Aorta (tissue), 5 donors: Measurements from ENCODE around the gene PFN2. TPM values are rescaled to one million over a fixed set of nuclear protein-coding genes. Genes with fewer than 3 reads are reported as not detected.
A peak's percentile ranks its signal among the peaks of the same experiment; 100 is the strongest.
"Not testable (repeated sequence)": the region's sequence is repeated elsewhere in the genome, so short reads cannot be mapped to it uniquely, and the experiment has no call there.

ENCODE experiments used
- ATAC-seq: fragments of 200-7000 bp; cut with Tn5 transposase; one replicate; pipeline ENCODE4 v1.9.1; 2022; ENCODE audit warnings: moderate library complexity; ENCODE audit not compliant: low FRiP score
- DNase-seq, 2 donors: peaks; one replicate each; pipeline ENCODE4 v3.0.0-alpha.2; 2020
- H3K27ac ChIP-seq, 2 donors: one replicate each; pipeline ENCODE4 v1.5.1; 2013; ENCODE audit warnings: low read length in 2 of 2, mild to moderate bottlenecking in 2 of 2, moderate library complexity in 2 of 2, control low read depth in 1 of 2, inconsistent platforms in 1 of 2, low read depth in 1 of 2
- H3K27me3 ChIP-seq, 2 donors: one replicate each; pipeline ENCODE4 v1.6.1; 2013; ENCODE audit warnings: control low read depth in 1 of 2, low read length in 1 of 2, mild to moderate bottlenecking in 1 of 2, moderate library complexity in 1 of 2; ENCODE audit not compliant: insufficient read depth in 2 of 2, control insufficient read depth in 1 of 2
- H3K36me3 ChIP-seq, 2 donors: one replicate each; pipeline ENCODE4 v1.6.1; 2013; ENCODE audit warnings: control low read depth in 1 of 2, low read length in 1 of 2, mild to moderate bottlenecking in 1 of 2; ENCODE audit not compliant: insufficient read depth in 2 of 2, control insufficient read depth in 1 of 2
- H3K4me1 ChIP-seq, 2 donors: one replicate each; pipeline ENCODE4 v1.6.1; 2013; ENCODE audit warnings: low read length in 2 of 2, control low read depth in 1 of 2, mild to moderate bottlenecking in 1 of 2, moderate library complexity in 1 of 2; ENCODE audit not compliant: insufficient read depth in 2 of 2, control insufficient read depth in 1 of 2
- H3K4me3 ChIP-seq, 2 donors: one replicate each; pipeline ENCODE4 v1.5.1; 2013; ENCODE audit warnings: low read length in 2 of 2, control low read depth in 1 of 2, mild to moderate bottlenecking in 1 of 2
- H3K9me3 ChIP-seq: one replicate; pipeline ENCODE4 v1.6.1; 2013; ENCODE audit warnings: mild to moderate bottlenecking, low read length; ENCODE audit not compliant: control insufficient read depth
- WGBS, 2 donors: extraction: QIAGEN DNeasy Blood & Tissue Kit; methylation state at CpG; one replicate each; pipeline ENCODE4 v1.1.7; 2013; 5-methylcytosine and 5-hydroxymethylcytosine counted together
- intact Hi-C, 2 donors: fragments of 100-400 bp; cut with DNase I; formaldehyde crosslinking; loops; one replicate each; pipeline versions ENCODE4 v1.14.2 to v1.15.0; 2022
- polyA plus RNA-seq, 2 donors: library from polyadenylated mRNA; stranded (reverse); fragments of 200-250 nt; gene quantifications; one replicate each; pipeline ENCODE4 v1.2.3, GENCODE V29; 2013
- total RNA-seq, 2 donors: library from RNA; stranded (reverse); fragmentation: NEBNext Ultra II Directional; extraction: Animal tissue kit (Norgen Biotek cat#: 25700); gene quantifications; one replicate each; pipeline ENCODE4 v1.2.1, GENCODE V29; 2021
- donor health status: healthy with polysubstance abuse.
- donor health status: Bipolar disorder and iron deficiency.
- donor health status: DM: no; HTN: no; CAD: no.
- donor health status: DM: no; HTN: no; CAD: no.
- donor health status: DM: yes; HTN: yes; CAD: no.

PFN2 gene
- total and polyA plus RNA-seq, 4 donors = 115 to 185 (median 145) TPM

- H3K36me3 ChIP-seq = no peaks in the 10 kb centered on the region
- 96 to 99% methylated on average over 1 of the region's 1 CpG for WGBS, 2 donors
- H3K27ac ChIP-seq = no peak overlapping the region
- DNase-seq (no peak), ATAC-seq (no peak)
- H3K9me3 ChIP-seq = no peaks in the 10 kb centered on the region
- no peaks in the 10 kb centered on the region for H3K27me3 ChIP-seq
- intact Hi-C loops = no loop called here
- no peak overlapping the region for H3K4me3 ChIP-seq
- no peaks in the 10 kb centered on the region for H3K4me1 ChIP-seq
Measured at GRCh38 chr3:149998946-149999345, 28.3 kb upstream of the PFN2 start.

GRCh38 chr3:149992416-149993058, 21.8 kb upstream of the PFN2 start:
- ATAC-seq (no peak), DNase-seq (no peak)
- H3K27ac ChIP-seq = no peak overlapping the region
- WGBS, 2 donors = 94 to 98% methylated on average over 4 of the region's 4 CpGs
- H3K4me3 ChIP-seq = no peak overlapping the region
- H3K4me1 ChIP-seq = peaks cover 0 to 3% of the 10 kb centered on the region in 2 donors
- intact Hi-C loops = no loop called here
- H3K36me3 ChIP-seq = no peaks in the 10 kb centered on the region
- H3K27me3 ChIP-seq = no peaks in the 10 kb centered on the region
- H3K9me3 ChIP-seq = peaks cover 5% of the 10 kb centered on the region

GRCh38 chr3:149990423-149990948, 19.8 kb upstream of the PFN2 start:
- ATAC-seq (no peak), DNase-seq (no peak)
- H3K9me3 ChIP-seq = peaks cover 5% of the 10 kb centered on the region
- H3K36me3 ChIP-seq = no peaks in the 10 kb centered on the region
- H3K27me3 ChIP-seq = no peaks in the 10 kb centered on the region
- peaks cover 0 to 3% of the 10 kb centered on the region in 2 donors for H3K4me1 ChIP-seq
- H3K27ac ChIP-seq = peak overlapping the region in 1 of 2 donors; percentile 71
- WGBS, 2 donors = 3 to 10% methylated on average over 1 of the region's 1 CpG
- H3K4me3 ChIP-seq = no peak overlapping the region
- intact Hi-C loops = no loop called here

GRCh38 chr3:149989307-149989706, 18.6 kb upstream of the PFN2 start:
- Histone ChIP-seq H3K27me3 (no peaks in the 10 kb centered on the region), H3K4me1 (peaks cover 0 to 3% of the 10 kb centered on the region in 2 donors), H3K9me3 (peaks cover 5% of the 10 kb centered on the region), H3K4me3 (no peak overlapping the region), H3K36me3 (no peaks in the 10 kb centered on the region), H3K27ac (no peak overlapping the region)
- DNase-seq (no peak), ATAC-seq (no peak)
- WGBS, 2 donors = 55 to 61% methylated on average over 2 of the region's 2 CpGs
- intact Hi-C loops = no loop called here

- H3K27me3 ChIP-seq = no peaks in the 10 kb centered on the region
- H3K4me1 ChIP-seq = no peaks in the 10 kb centered on the region
- H3K36me3 ChIP-seq = no peaks in the 10 kb centered on the region
- DNase-seq (no peak), ATAC-seq (no peak)
- intact Hi-C loops = no loop called here
- no peak overlapping the region for H3K4me3 ChIP-seq
- 95 to 96% methylated on average over 4 of the region's 4 CpGs for WGBS, 2 donors
- H3K9me3 ChIP-seq = no peaks in the 10 kb centered on the region
- H3K27ac ChIP-seq = no peak overlapping the region
Measured at GRCh38 chr3:149983628-149984027, 12.9 kb upstream of the PFN2 start.

- H3K9me3 ChIP-seq, H3K4me1 ChIP-seq, H3K27ac ChIP-seq, H3K4me3 ChIP-seq, DNase-seq, intact Hi-C loops, H3K36me3 ChIP-seq, H3K27me3 ChIP-seq, ATAC-seq: not testable (repeated sequence)
- 97% methylated on average over 32 of the region's 32 CpGs for WGBS, 2 donors
Measured at GRCh38 chr3:149983053-149983452, 12.4 kb upstream of the PFN2 start.

GRCh38 chr3:149981979-149982378, 11.3 kb upstream of the PFN2 start:
- H3K27me3 ChIP-seq, H3K27ac ChIP-seq, DNase-seq, intact Hi-C loops, H3K36me3 ChIP-seq, H3K9me3 ChIP-seq, H3K4me3 ChIP-seq, H3K4me1 ChIP-seq, ATAC-seq: not testable (repeated sequence)
- WGBS, 2 donors = 90 to 91% methylated on average over 4 to 5 of the region's 10 CpGs

- intact Hi-C loops = no loop called here
- Histone ChIP-seq H3K27me3 (no peaks in the 10 kb centered on the region), H3K4me3 (no peak overlapping the region), H3K36me3 (no peaks in the 10 kb centered on the region), H3K27ac (no peak overlapping the region), H3K4me1 (peaks cover 1 to 3% of the 10 kb centered on the region in 2 donors), H3K9me3 (no peaks in the 10 kb centered on the region)
- WGBS, 2 donors = 0 to 4% methylated on average over 2 of the region's 2 CpGs
- no peak for DNase-seq
- no peak for ATAC-seq
Measured at GRCh38 chr3:149977386-149977785, 6.7 kb upstream of the PFN2 start.

GRCh38 chr3:149975919-149976318, 5.2 kb upstream of the PFN2 start:
- Histone ChIP-seq H3K36me3 (no peaks in the 10 kb centered on the region), H3K9me3 (no peaks in the 10 kb centered on the region), H3K27me3 (no peaks in the 10 kb centered on the region), H3K4me1 (peaks cover 1 to 3% of the 10 kb centered on the region in 2 donors), H3K4me3 (no peak overlapping the region), H3K27ac (peak overlapping the region in 1 of 2 donors; percentile 36)
- no peak for DNase-seq
- ATAC-seq = no peak
- intact Hi-C loops = no loop called here
